Ectodermal cell (in vitro differentiated cells): ENCODE results near the gene CST9.
"Not testable (repeated sequence)": the region's sequence is repeated elsewhere in the genome, so short reads cannot be mapped to it uniquely, and the experiment has no call there.

ENCODE experiments used
- H3K27ac ChIP-seq: 2 replicates; pipeline ENCODE4 v1.7.0; 2013; ENCODE audit warnings: mild to moderate bottlenecking, low read depth, low read length; ENCODE audit not compliant: insufficient read depth, poor library complexity, severe bottlenecking
- H3K27me3 ChIP-seq: 2 replicates; pipeline ENCODE4 v1.7.0; 2013; ENCODE audit warnings: mild to moderate bottlenecking, low read length; ENCODE audit not compliant: insufficient read depth, control insufficient read depth, poor library complexity, severe bottlenecking
- H3K36me3 ChIP-seq: one replicate; pipeline ENCODE4 v1.7.0; 2013; ENCODE audit warnings: low read length; ENCODE audit not compliant: control insufficient read depth, insufficient read depth
- H3K4me1 ChIP-seq: one replicate; pipeline ENCODE4 v1.7.0; 2013; ENCODE audit warnings: low read length; ENCODE audit not compliant: control insufficient read depth, insufficient read depth
- H3K4me3 ChIP-seq: 2 replicates; pipeline ENCODE4 v1.7.0; 2013; ENCODE audit warnings: low read depth, low read length, control low read depth; ENCODE audit not compliant: insufficient read depth
- H3K9me3 ChIP-seq: 2 replicates; pipeline ENCODE4 v1.7.0; 2013; ENCODE audit warnings: mild to moderate bottlenecking, low read length, moderate library complexity; ENCODE audit not compliant: control insufficient read depth
- WGBS, 2 experiments: methylation state at CpG; one replicate each; pipeline ENCODE4 v1.1.7; 2013; ENCODE audit warnings: missing lambda C conversion rate in 2 of 2; 5-methylcytosine and 5-hydroxymethylcytosine counted together

CST9 gene

DNA sequence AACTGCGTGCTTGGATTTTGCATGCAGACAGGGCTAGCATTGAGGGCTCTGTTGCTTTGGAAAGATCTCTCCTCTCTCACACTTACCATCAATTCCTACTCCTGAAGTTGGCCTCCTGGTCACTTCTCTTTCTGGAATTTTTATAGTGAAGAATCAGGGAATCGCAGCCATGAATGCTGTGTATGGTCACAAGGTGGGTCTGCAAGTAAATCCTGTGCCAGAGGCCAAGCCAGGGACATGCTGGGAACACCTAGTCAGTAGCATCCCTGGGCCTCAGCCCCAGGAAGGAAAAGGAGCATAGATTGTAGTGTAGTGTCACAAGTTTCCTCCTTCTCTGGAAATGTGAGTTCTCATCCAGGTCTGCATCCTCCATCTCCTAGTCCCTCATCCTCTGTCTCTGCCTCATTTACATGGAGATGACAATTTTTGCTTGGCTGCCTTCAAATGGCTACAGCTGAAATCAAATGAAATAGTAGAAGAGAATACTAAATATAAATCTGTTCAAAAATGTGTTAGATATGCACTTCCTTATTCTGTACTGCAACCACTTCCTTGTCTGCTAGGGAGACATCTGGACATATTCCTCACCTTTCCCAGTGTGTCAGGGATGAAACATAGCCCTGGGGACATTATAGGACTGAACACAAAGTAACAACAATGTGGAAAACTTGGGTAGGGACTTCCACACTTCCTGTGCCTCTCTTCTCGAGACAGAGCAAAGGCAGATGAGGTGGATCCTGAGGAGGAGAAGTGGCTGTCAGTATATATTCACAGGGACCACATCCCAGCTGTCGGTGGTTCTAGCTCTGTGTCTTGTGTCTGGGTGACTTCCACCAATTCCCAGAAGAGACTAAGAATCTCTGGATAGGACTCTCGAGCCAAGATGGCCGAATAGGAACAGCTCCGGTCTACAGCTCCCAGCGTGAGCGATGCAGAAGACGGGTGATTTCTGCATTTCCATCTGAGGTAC, 17.0 kb downstream of the CST9 start:
- Histone ChIP-seq H3K36me3 (no peaks in the 10 kb centered on the region), H3K4me1 (no peaks in the 10 kb centered on the region), H3K27me3 (no peaks in the 10 kb centered on the region), H3K27ac (no peak overlapping the region), H3K9me3 (no peaks in the 10 kb centered on the region), H3K4me3 (no peak overlapping the region)
- WGBS, 2 experiments, result 77 to 79% methylated on average over 10 of the region's 10 CpGs

DNA sequence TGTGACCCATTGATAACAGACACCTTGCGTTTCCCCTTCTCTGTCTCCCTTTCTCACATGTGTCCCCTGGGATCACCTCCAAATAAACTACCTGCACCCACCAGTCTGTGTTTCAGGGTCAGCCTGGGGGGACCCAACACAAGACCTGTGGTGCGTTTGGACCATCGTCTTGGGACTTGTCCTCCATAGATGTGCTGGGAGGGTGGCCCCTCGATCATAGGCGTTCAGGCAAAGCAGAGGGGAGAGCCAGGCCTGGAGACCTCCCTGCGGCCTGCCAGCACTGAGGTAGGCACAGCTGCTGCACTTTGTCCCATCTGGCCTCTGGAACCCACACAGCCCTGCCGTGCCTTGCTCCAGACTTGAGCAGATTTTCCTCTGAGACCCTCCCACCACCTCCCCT, 18.1 kb downstream of the CST9 start:
- H3K9me3 ChIP-seq, result no peaks in the 10 kb centered on the region
- no peaks in the 10 kb centered on the region for H3K27me3 ChIP-seq
- H3K4me3 ChIP-seq, result no peak overlapping the region
- no peaks in the 10 kb centered on the region for H3K36me3 ChIP-seq
- no peak overlapping the region for H3K27ac ChIP-seq
- WGBS, 2 experiments, result 78 to 82% methylated on average over 7 of the region's 7 CpGs
- H3K4me1 ChIP-seq, result no peaks in the 10 kb centered on the region

DNA sequence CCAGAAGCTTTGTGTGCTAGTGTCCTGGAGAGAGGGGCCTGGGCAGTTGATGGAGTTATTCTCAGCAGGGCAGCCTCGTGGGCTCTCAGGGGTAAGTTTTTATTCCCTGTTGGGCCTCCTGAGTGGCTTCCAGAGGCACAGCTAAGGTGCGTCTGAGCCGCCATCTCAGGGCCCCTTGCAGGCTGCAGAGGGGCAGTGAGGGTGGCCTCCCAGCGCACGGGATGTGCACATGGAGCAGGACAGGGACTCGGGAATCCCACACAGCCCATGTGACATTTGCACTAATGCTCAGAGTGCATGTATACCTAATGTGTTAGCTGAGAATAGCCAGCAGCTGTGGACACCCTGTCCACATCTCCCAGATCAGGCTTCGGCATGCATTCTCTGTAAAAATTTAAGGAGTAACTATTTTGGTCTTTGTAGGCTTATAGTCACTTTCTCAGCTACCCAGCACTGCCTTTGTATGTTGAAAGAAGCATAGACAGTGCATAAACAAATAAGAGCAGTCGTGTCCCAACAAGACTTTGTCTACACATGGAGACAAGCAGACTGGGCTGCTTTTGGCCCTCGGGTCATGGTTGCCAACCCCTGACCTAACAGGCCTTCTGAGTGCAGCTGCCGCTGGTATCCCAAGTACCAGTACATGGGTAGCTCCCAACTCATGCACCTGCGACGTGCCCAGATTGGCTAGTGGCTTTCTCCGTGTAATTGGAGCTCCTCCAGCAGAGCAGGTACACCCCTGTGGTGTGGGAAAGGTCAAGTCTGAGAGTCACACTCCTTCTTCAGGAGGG, 18.8 kb downstream of the CST9 start:
- 82 to 83% methylated on average over 13 of the region's 13 CpGs for WGBS, 2 experiments

DNA sequence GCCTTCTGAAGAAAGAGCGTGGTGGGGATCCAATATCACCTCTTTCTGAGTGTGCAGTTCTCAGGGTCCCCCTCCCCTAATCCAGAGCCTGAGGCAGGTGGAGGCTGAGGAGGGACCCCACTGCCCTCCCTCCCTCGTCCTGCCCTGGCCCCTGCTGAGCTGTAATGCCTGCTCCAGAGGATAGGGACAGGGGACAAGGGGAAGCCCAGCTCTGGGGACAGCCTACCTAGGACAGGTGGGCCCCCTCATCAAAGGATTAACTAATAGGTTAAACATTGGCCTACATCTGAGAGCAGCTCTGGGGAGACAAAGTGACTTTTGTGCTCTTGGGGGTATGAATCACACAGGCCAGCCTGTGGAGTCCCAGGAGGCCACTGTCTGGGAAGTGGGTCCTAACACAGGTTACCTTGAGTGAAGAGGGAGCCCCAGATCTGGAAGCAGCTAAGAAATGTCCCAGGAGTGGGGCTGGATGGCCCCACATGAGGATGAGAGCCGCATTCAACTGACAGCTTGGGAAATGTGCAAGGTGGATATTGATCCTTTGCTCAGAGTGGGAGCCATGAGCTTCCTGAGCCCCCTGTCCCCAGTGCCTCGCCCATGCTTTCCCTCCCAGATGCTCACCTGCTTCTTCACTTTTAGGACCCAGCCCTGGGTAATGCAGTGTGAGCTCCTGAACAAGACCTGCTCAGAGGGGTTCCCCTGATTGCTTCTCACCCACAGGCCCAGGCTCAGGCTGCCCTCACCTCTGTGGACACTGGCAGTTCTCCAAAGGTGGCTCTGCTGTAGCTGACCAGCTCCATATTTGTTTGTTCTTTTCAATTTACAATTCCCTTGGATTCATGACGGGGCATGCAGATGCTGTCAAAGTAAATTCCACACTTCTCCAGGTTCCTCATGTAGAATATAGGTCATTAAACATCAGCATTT, 19.6 kb downstream of the CST9 start:
- H3K4me1 ChIP-seq, result no peaks in the 10 kb centered on the region
- WGBS, 2 experiments, result 88 to 91% methylated on average over 5 of the region's 5 CpGs
- no peak overlapping the region for H3K4me3 ChIP-seq
- no peaks in the 10 kb centered on the region for H3K9me3 ChIP-seq
- no peak overlapping the region for H3K27ac ChIP-seq
- H3K27me3 ChIP-seq, result no peaks in the 10 kb centered on the region
- no peaks in the 10 kb centered on the region for H3K36me3 ChIP-seq

More for the DNA sequence above, 18.8 kb downstream of the CST9 start:
- H3K27ac ChIP-seq, result no peak overlapping the region
- H3K4me1 ChIP-seq, result no peaks in the 10 kb centered on the region
- H3K4me3 ChIP-seq, result no peak overlapping the region
- no peaks in the 10 kb centered on the region for H3K9me3 ChIP-seq
- H3K27me3 ChIP-seq, result no peaks in the 10 kb centered on the region
- H3K36me3 ChIP-seq, result no peaks in the 10 kb centered on the region

DNA sequence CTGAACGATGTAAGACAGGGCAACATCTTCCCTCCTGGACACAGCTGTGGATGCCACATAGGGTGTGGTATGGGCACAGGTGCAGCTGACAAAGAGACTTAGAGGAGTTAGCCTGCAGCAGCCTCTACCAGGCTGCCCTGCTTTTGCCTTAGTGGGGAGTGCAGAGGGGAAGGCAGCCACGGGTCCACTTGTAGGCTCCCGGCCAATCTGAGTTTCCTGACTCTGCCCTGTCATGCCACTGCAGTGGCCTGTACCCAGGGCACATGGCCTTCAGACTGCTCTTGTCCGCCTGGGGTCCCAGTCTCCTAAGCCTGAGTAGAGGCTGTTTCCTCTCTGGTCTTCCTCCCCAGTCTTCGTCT, 20.3 kb downstream of the CST9 start:
- Histone ChIP-seq H3K4me1 (no peaks in the 10 kb centered on the region), H3K27ac (no peak overlapping the region), H3K36me3 (no peaks in the 10 kb centered on the region), H3K9me3 (no peaks in the 10 kb centered on the region), H3K4me3 (no peak overlapping the region), H3K27me3 (no peaks in the 10 kb centered on the region)
- WGBS, 2 experiments, result 93 to 94% methylated on average over 5 of the region's 5 CpGs

DNA sequence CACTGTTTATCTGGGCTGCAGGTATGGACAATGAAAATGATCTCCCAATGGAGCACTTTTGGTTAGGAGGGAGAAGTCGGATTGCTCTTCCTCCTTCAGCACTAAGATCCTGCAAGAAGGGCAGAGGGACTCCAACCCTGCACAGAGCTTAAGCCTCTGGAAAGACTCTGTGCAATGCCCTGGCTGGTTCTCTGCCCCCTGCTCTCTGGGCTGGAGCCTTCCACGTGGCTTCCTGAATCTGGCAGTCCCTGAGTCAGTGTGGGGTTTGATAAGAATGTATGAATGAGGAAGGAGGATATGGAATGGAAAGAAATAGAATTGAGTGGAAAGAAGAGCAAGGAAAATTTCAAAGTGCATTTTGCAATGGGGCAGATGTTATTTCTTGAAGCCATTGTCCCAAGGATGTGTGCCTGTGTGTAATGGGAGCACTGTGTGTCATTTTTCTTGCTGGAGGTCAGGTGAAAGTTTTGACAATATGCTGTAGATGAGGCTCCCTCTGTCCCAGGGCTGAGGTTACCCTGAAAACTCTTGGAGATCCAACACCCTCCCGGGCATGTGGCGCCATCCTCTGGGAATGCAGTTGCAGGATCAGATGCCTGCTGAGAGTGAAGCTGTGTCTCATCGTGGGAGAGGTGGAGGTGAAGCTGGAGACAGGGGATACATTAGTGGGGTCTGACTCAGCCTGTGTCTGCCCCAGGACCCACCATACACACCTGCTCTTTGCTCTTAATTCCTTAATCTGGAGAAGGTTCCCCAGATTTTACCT, 21.1 kb downstream of the CST9 start:
- Histone ChIP-seq H3K27me3 (no peaks in the 10 kb centered on the region), H3K9me3 (no peaks in the 10 kb centered on the region), H3K4me1 (no peaks in the 10 kb centered on the region), H3K4me3 (no peak overlapping the region), H3K36me3 (no peaks in the 10 kb centered on the region), H3K27ac (no peak overlapping the region)
- WGBS, 2 experiments, result 82 to 87% methylated on average over 5 of the region's 5 CpGs

DNA sequence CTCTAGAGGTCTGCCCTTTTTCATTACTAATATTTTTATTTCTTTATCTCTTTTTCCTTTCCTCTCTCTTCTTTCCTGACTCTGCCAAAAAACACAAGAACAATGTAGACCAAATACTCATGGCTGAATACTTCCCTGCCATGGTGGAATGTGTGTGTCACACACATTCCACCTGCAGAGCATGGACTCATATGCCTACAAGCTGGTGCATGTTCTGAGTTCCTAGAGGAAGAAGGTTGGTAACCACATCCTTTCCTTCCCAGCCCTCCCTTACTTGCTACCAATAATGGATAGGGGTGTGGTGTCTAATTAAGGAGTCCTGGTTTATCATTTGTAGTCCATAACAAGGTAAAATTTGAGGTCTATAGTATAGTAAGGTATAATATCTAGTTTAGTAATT, 22.2 kb downstream of the CST9 start:
- H3K36me3 ChIP-seq, result no peaks in the 10 kb centered on the region
- H3K27ac ChIP-seq, result no peak overlapping the region
- no peaks in the 10 kb centered on the region for H3K4me1 ChIP-seq
- no peaks in the 10 kb centered on the region for H3K27me3 ChIP-seq
- no peak overlapping the region for H3K4me3 ChIP-seq
- H3K9me3 ChIP-seq, result no peaks in the 10 kb centered on the region

DNA sequence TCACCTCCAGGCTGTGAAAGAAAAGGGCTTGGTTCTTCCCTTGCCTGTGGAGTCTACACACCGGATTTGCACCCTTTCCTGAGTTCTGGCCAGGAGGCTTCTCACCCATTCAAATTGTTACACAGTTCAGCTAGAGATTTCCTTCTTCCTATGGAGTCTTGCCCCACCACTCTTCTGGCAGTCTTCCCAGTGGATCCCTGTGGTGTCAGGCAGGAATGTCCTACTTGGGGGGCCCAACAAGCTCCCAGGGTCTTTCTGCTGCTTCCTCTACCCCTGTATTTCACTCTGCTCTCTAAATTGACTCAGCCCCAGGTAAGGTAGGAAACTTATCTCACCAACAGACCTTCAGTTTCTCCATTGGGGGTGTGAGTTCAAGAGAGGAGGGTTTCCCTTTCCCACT, 23.4 kb downstream of the CST9 start:
- no peaks in the 10 kb centered on the region for H3K27me3 ChIP-seq
- H3K9me3 ChIP-seq, result no peaks in the 10 kb centered on the region
- no peak overlapping the region for H3K27ac ChIP-seq
- 87 to 97% methylated on average over 1 of the region's 1 CpG for whole genome bisulfite sequencing, 2 experiments
- H3K36me3 ChIP-seq, result no peaks in the 10 kb centered on the region
- H3K4me1 ChIP-seq, result no peaks in the 10 kb centered on the region
- no peak overlapping the region for H3K4me3 ChIP-seq

DNA sequence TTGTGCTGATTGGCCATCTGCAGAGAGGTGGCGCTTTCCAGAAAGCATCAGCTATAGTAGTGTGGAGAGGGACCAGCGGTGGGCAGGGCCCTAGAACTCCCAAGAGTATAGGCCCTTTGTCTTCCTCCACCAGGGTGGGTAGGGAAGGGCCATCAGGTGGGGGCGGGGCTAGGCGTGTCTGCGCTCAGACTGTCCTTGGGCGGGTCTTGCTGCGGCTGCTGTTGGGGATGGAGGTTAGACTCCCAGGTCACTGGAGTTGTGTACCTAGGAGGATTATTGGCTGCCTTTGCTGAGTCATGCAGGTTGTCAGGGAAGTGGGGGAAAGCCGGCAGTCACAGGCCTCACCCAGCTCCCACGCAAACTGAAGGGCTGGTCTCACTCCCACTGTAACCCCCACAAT, 23.9 kb downstream of the CST9 start:
- not testable (repeated sequence) for H3K9me3 ChIP-seq, H3K4me1 ChIP-seq, H3K27ac ChIP-seq, H3K27me3 ChIP-seq, H3K36me3 ChIP-seq, H3K4me3 ChIP-seq
- 94 to 95% methylated on average over 9 of the region's 9 CpGs for WGBS, 2 experiments
